BE2C (cell line): ENCODE measurements around the gene OPA3.
A peak's percentile ranks its signal among the peaks of the same experiment; 100 is the strongest.

Experiments used
- DNase-seq: peaks from one replicate; pipeline ENCODE4 v3.0.0-alpha.2; 2020
- H3K27me3 ChIP-seq: fragments of 250-450 bp; sonication (Bioruptor Pico); 2 replicates; pipeline ENCODE4 v1.5.1; 2020; ENCODE audit warnings: mild to moderate bottlenecking
- H3K36me3 ChIP-seq: fragments of 250-450 bp; sonication (Bioruptor Pico); 2 replicates; pipeline ENCODE4 v1.5.1; 2020; ENCODE audit warnings: mild to moderate bottlenecking
- H3K4me1 ChIP-seq: fragments of 250-450 bp; sonication (Bioruptor Pico); 2 replicates; pipeline ENCODE4 v1.5.1; 2020
- H3K4me3 ChIP-seq: 2 replicates; pipeline ENCODE4 v1.5.1; 2011; ENCODE audit warnings: low read depth, low read length
- H3K9me3 ChIP-seq: fragments of 250-450 bp; sonication (Bioruptor Pico); 2 replicates; pipeline ENCODE4 v1.5.1; 2020
- TF ChIP-seq, protein P1 (sequence below): IDR thresholded peaks from 2 replicates; pipeline ENCODE4 v1.5.1; 2012; ENCODE audit warnings: mild to moderate bottlenecking, low read depth, low read length

OPA3 gene

GRCh38 chr19:45488708-45489107 is 95.9 kb downstream of the OPA3 start:
- Histone ChIP-seq H3K9me3 (no peaks in the 10 kb centered on the region), H3K4me3 (no peak overlapping the region), H3K4me1 (0 out of 2 replicates have a peak, but pooled peaks cover 3% of the 10 kb centered on the region), H3K27me3 (no peaks in the 10 kb centered on the region), H3K36me3 (peaks cover 6% of the 10 kb centered on the region)
- TF ChIP-seq, protein P1, sequence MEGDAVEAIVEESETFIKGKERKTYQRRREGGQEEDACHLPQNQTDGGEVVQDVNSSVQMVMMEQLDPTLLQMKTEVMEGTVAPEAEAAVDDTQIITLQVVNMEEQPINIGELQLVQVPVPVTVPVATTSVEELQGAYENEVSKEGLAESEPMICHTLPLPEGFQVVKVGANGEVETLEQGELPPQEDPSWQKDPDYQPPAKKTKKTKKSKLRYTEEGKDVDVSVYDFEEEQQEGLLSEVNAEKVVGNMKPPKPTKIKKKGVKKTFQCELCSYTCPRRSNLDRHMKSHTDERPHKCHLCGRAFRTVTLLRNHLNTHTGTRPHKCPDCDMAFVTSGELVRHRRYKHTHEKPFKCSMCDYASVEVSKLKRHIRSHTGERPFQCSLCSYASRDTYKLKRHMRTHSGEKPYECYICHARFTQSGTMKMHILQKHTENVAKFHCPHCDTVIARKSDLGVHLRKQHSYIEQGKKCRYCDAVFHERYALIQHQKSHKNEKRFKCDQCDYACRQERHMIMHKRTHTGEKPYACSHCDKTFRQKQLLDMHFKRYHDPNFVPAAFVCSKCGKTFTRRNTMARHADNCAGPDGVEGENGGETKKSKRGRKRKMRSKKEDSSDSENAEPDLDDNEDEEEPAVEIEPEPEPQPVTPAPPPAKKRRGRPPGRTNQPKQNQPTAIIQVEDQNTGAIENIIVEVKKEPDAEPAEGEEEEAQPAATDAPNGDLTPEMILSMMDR = no peak
- DNase-seq = no peak

GRCh38 chr19:45485305-45486077 is 99.1 kb downstream of the OPA3 start:
- DNase-seq = peak; percentile 99
- Histone ChIP-seq H3K9me3 (no peaks in the 10 kb centered on the region), H3K4me3 (peak overlapping the region; percentile 67), H3K4me1 (0 out of 2 replicates have a peak, but pooled peaks cover 3% of the 10 kb centered on the region), H3K27me3 (no peaks in the 10 kb centered on the region), H3K36me3 (no peaks in the 10 kb centered on the region)
- TF ChIP-seq, protein P1 = peak; percentile 89

- TF ChIP-seq, protein P1 = no peak
These were observed 100.2 kb downstream of the OPA3 start for GRCh38 chr19:45484273-45484945.

DNA sequence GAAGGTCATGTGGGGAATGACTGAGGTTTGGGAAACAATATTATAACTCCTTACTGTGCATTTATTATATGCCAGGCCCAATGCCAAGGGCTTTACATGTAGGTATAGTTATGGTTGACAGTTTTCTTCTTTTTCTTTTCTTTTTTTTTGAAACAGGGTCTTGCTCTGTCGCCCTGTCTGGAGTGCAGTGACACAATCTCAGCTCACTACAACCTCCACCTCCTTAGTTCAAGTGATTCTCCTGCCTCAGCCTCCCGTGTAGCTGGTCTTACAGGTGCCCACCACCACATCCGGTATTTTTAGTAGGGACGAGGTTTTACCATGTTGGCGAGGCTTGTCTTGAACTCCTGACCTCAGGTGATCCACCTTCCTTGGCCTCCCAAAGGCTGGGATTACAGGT is 101.6 kb downstream of the OPA3 start:
- no peaks in the 10 kb centered on the region for H3K36me3 ChIP-seq
- TF ChIP-seq, protein P1 = no peak
- H3K4me3 ChIP-seq = no peak overlapping the region
- peaks cover 4% of the 10 kb centered on the region; the same call in 1 of the 2 replicates for H3K4me1 ChIP-seq
- no peaks in the 10 kb centered on the region for H3K9me3 ChIP-seq
- no peak for DNase-seq
- H3K27me3 ChIP-seq = no peaks in the 10 kb centered on the region

More at GRCh38 chr19:45484273-45484945, 100.2 kb downstream of the OPA3 start:
- Histone ChIP-seq H3K27me3 (no peaks in the 10 kb centered on the region), H3K36me3 (no peaks in the 10 kb centered on the region), H3K4me3 (no peak overlapping the region), H3K9me3 (no peaks in the 10 kb centered on the region), H3K4me1 (0 out of 2 replicates have a peak, but pooled peaks cover 3% of the 10 kb centered on the region)
- no peak for DNase-seq

DNA sequence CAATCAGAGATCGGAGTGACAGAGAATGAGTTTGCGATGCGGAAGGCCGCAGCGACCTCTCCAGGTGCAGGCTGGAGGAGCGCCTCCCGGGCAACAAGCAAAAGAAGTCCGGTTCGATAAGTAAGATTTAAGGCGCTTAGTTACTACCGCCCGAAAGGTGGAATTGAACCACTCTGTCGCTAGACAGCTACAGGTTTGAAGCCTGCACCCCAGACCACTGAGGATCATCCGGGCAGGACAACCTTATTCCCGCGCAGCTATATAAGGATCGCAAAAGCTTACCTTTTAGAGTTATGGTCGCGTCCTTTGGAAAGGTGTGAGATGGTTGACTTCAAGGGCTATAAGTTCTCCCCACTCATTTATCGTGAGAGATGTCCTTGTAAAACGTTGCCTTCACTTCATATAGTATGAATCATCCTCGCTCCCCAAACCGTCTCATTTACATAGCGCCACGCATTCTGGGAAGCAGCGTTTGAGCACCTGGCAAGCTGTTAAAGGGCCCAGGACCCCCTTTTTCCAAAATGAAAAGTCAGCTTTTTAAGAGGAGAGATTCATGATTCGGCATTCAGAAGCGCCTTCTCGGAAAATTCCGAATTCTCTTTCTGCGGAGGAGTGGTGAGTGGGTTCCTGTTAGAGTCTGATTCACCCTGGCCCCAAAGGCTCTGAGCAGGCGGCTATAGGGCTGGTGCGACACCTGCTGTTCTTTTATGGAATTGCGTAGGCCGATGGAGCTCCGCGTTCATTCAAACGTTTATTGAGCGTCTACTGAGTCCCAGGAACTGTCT is 106.0 kb downstream of the OPA3 start:
- H3K4me1 ChIP-seq = peaks cover 3% of the 10 kb centered on the region; the same call in 1 of the 2 replicates
- H3K9me3 ChIP-seq = no peaks in the 10 kb centered on the region
- peak overlapping the region; percentile 65 for H3K4me3 ChIP-seq
- DNase-seq = peak; percentile 88
- no peaks in the 10 kb centered on the region for H3K36me3 ChIP-seq
- H3K27me3 ChIP-seq = peaks cover 24% of the 10 kb centered on the region
- TF ChIP-seq, protein P1 = peak; percentile 96
